Measurements from ENCODE around the gene LRRC4C. TPM values are rescaled to one million over a fixed set of nuclear protein-coding genes. Genes with fewer than 3 reads are reported as not detected.

LRRC4C gene
- polyA plus RNA-seq, 1 donor from 2014 or later = 24.3 TPM

DNA sequence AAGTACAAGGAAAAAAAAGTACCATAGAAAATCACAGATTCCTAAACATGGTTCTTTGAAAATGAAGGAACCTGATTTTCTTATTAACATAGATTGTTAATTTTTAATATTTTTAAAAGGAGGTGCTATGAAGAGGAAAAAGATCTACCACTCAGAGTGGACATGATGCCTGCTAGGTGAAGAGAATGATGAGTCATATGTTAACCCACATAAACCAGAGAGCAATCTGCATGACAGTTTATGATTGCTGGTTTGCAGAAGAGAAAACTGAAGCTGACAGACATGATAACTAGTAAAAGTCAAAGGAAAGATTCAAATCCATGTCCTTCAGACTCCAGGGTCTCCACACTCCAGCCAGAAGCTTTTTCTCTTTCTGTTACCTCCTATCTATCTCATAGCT, 1231.7 kb downstream of the LRRC4C start:
- no peaks in the 10 kb centered on the region for H3K9me2 ChIP-seq (ENCODE audit: insufficient read depth, low read length)
- no peaks in the 10 kb centered on the region for H3K79me2 ChIP-seq (replicated peaks; ENCODE audit: insufficient read depth, low read length)
- H2AFZ ChIP-seq (ENCODE audit: low read depth, low read length) = no peak overlapping the region
- no peaks in the 10 kb centered on the region for H3K27me3 ChIP-seq (ENCODE audit: insufficient read depth, low read depth, low read length)
- no peaks in the 10 kb centered on the region for H3K9me3 ChIP-seq (ENCODE audit: low read length)
- TF ChIP-seq REST (IDR thresholded peaks at IDR 0.05; ENCODE audit: borderline replicate concordance) = no peak
- TF ChIP-seq EP300 (conservative IDR thresholded peaks at IDR 0.05; ENCODE audit: poor library complexity, severe bottlenecking) = peak; percentile 22
- H3F3A ChIP-seq (ENCODE audit: insufficient read depth, low read length, poor library complexity, severe bottlenecking) = no peaks in the 10 kb centered on the region
- no peak overlapping the region for H3K4me3 ChIP-seq (ENCODE audit: low read length)
- H3K9ac ChIP-seq (ENCODE audit: low read length) = no peak overlapping the region
- H4K20me1 ChIP-seq (ENCODE audit: insufficient read depth) = no peaks in the 10 kb centered on the region
- H3K27ac ChIP-seq (ENCODE audit: low read length) = no peak overlapping the region
- H3K36me3 ChIP-seq (ENCODE audit: insufficient read depth, low read length) = no peaks in the 10 kb centered on the region
- no peak overlapping the region for H3K4me2 ChIP-seq (ENCODE audit: low read length)

DNA sequence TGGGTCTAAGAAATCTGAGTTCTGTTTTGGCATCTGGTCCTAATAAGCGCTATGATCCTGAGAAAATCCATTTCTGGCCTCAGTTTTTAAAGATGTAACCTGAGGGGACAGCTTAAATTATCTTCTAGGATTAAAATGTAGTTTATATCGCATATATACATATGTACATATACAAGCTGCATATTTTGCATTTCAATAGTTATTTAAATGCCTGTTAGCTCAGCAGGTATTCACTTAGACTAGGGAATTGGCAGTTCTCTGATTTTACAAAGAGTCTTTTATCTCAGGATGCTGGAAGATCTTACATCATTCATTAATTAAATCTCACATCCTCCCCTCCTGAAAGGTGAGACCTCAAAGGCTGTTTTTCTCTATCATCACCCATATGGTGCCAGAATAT, 1232.8 kb downstream of the LRRC4C start:
- H3K9me3 ChIP-seq (ENCODE audit: low read length) = no peaks in the 10 kb centered on the region
- H3K27me3 ChIP-seq (ENCODE audit: insufficient read depth, low read depth, low read length) = no peaks in the 10 kb centered on the region
- no peak overlapping the region for H2AFZ ChIP-seq (ENCODE audit: low read depth, low read length)
- peak overlapping the region; percentile 9 for H3K4me3 ChIP-seq (ENCODE audit: low read length)
- TF ChIP-seq TAF1 (IDR thresholded peaks at IDR 0.05; ENCODE audit: low read depth) (no peak), EZH2 (IDR thresholded peaks at IDR 0.05; ENCODE audit: borderline replicate concordance, insufficient read depth, low read length, poor library complexity, severe bottlenecking) (no peak), POLR2AphosphoS5 (IDR thresholded peaks at IDR 0.05) (no peak), RAD21 (conservative IDR thresholded peaks at IDR 0.05) (no peak), EP300 (conservative IDR thresholded peaks at IDR 0.05; ENCODE audit: poor library complexity, severe bottlenecking) (no peak), REST (IDR thresholded peaks at IDR 0.05; ENCODE audit: borderline replicate concordance) (no peak), SMC3 (conservative IDR thresholded peaks at IDR 0.05; ENCODE audit: poor library complexity) (no peak), MXI1 (conservative IDR thresholded peaks at IDR 0.05; ENCODE audit: poor library complexity, severe bottlenecking) (no peak)
- TF ChIP-seq, protein P1, sequence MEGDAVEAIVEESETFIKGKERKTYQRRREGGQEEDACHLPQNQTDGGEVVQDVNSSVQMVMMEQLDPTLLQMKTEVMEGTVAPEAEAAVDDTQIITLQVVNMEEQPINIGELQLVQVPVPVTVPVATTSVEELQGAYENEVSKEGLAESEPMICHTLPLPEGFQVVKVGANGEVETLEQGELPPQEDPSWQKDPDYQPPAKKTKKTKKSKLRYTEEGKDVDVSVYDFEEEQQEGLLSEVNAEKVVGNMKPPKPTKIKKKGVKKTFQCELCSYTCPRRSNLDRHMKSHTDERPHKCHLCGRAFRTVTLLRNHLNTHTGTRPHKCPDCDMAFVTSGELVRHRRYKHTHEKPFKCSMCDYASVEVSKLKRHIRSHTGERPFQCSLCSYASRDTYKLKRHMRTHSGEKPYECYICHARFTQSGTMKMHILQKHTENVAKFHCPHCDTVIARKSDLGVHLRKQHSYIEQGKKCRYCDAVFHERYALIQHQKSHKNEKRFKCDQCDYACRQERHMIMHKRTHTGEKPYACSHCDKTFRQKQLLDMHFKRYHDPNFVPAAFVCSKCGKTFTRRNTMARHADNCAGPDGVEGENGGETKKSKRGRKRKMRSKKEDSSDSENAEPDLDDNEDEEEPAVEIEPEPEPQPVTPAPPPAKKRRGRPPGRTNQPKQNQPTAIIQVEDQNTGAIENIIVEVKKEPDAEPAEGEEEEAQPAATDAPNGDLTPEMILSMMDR (IDR thresholded peaks at IDR 0.05; ENCODE audit: poor library complexity, severe bottlenecking) = no peak
- H3K27ac ChIP-seq (ENCODE audit: low read length) = no peak overlapping the region
- H3F3A ChIP-seq (ENCODE audit: insufficient read depth, low read length, poor library complexity, severe bottlenecking) = no peaks in the 10 kb centered on the region
- no peaks in the 10 kb centered on the region for H4K20me1 ChIP-seq (ENCODE audit: insufficient read depth)
- peak overlapping the region; percentile 23 for H3K4me2 ChIP-seq (ENCODE audit: low read length)
- H3K79me2 ChIP-seq (replicated peaks; ENCODE audit: insufficient read depth, low read length) = no peaks in the 10 kb centered on the region
- no peaks in the 10 kb centered on the region for H3K9me2 ChIP-seq (ENCODE audit: insufficient read depth, low read length)
- H3K9ac ChIP-seq (ENCODE audit: low read length) = no peak overlapping the region
- no peaks in the 10 kb centered on the region for H3K36me3 ChIP-seq (ENCODE audit: insufficient read depth, low read length)

All from neural cell (in vitro differentiated cells).